Effector memory CD4-positive, alpha-beta T cell (primary cell): Measurements from ENCODE around the gene IL5.

ENCODE experiments used
- DNase-seq, 3 donors: peaks; one replicate each; pipeline ENCODE4 v3.0.0-alpha.2; 2020
- H3K27ac ChIP-seq: 2 replicates; pipeline ENCODE4 v1.7.0; 2013; ENCODE audit warnings: mild to moderate bottlenecking, low read length, moderate library complexity; ENCODE audit not compliant: insufficient read depth, poor library complexity, severe bottlenecking
- H3K27me3 ChIP-seq: replicated peaks from 2 replicates; pipeline ENCODE4 v1.7.0; 2013; ENCODE audit warnings: mild to moderate bottlenecking, low read length; ENCODE audit not compliant: insufficient read depth, control insufficient read depth, poor library complexity, severe bottlenecking
- H3K36me3 ChIP-seq: 2 replicates; pipeline ENCODE4 v1.7.0; 2013; ENCODE audit warnings: mild to moderate bottlenecking, low read length, moderate library complexity; ENCODE audit not compliant: control insufficient read depth, insufficient read depth
- H3K4me1 ChIP-seq: 2 replicates; pipeline ENCODE4 v1.7.0; 2013; ENCODE audit warnings: low read length, mild to moderate bottlenecking; ENCODE audit not compliant: control insufficient read depth, insufficient read depth, poor library complexity, severe bottlenecking
- H3K4me3 ChIP-seq: 2 replicates; pipeline ENCODE4 v1.7.0; 2013; ENCODE audit warnings: low read length, low read depth, mild to moderate bottlenecking; ENCODE audit not compliant: insufficient read depth, poor library complexity, severe bottlenecking
- H3K9me3 ChIP-seq: 2 replicates; pipeline ENCODE4 v1.7.0; 2013; ENCODE audit warnings: mild to moderate bottlenecking, low read length, moderate library complexity; ENCODE audit not compliant: control insufficient read depth

The IL5 gene

GRCh38 chr5:132500244-132500930 is 42.9 kb downstream of the IL5 start:
- Histone ChIP-seq H3K27me3 (no peaks in the 10 kb centered on the region), H3K36me3 (no peaks in the 10 kb centered on the region), H3K4me3 (no peak overlapping the region), H3K27ac (peak overlapping the region; percentile 37), H3K4me1 (peaks cover 30% of the 10 kb centered on the region), H3K9me3 (no peaks in the 10 kb centered on the region)
- DNase-seq, result no peak

- Histone ChIP-seq H3K9me3 (no peaks in the 10 kb centered on the region), H3K4me1 (peaks cover 37% of the 10 kb centered on the region), H3K27ac (peak overlapping the region; percentile 31), H3K36me3 (no peaks in the 10 kb centered on the region), H3K4me3 (no peak overlapping the region), H3K27me3 (no peaks in the 10 kb centered on the region)
- no peak for DNase-seq
These were observed 43.7 kb downstream of the IL5 start for GRCh38 chr5:132499440-132500243.

- no peaks in the 10 kb centered on the region for H3K36me3 ChIP-seq
- H3K4me3 ChIP-seq, result no peak overlapping the region
- no peaks in the 10 kb centered on the region for H3K9me3 ChIP-seq
- peak overlapping the region; percentile 31 for H3K27ac ChIP-seq
- H3K27me3 ChIP-seq, result no peaks in the 10 kb centered on the region
- peaks cover 46% of the 10 kb centered on the region for H3K4me1 ChIP-seq
- DNase-seq, result no peak
These were observed 44.5 kb downstream of the IL5 start for GRCh38 chr5:132498686-132499271.

- peaks cover 52% of the 10 kb centered on the region for H3K4me1 ChIP-seq
These were observed 45.2 kb downstream of the IL5 start for GRCh38 chr5:132498152-132498551.

GRCh38 chr5:132497488-132497997 is 45.8 kb downstream of the IL5 start:
- no peaks in the 10 kb centered on the region for H3K36me3 ChIP-seq
- peak overlapping the region; percentile 71 for H3K4me3 ChIP-seq
- H3K27ac ChIP-seq, result peak overlapping the region; percentile 100
- H3K27me3 ChIP-seq, result no peaks in the 10 kb centered on the region
- no peak for DNase-seq
- no peaks in the 10 kb centered on the region for H3K9me3 ChIP-seq
- H3K4me1 ChIP-seq, result peaks cover 56% of the 10 kb centered on the region

More at GRCh38 chr5:132498152-132498551, 45.2 kb downstream of the IL5 start:
- no peak for DNase-seq
- no peak overlapping the region for H3K4me3 ChIP-seq
- H3K36me3 ChIP-seq, result no peaks in the 10 kb centered on the region
- H3K27me3 ChIP-seq, result no peaks in the 10 kb centered on the region
- H3K9me3 ChIP-seq, result no peaks in the 10 kb centered on the region
- H3K27ac ChIP-seq, result peak overlapping the region; percentile 100

- peak in 2 of 3 donors; percentile 52 to 65 for DNase-seq
- H3K9me3 ChIP-seq, result no peaks in the 10 kb centered on the region
- no peaks in the 10 kb centered on the region for H3K27me3 ChIP-seq
- H3K4me3 ChIP-seq, result peak overlapping the region; percentile 71
- H3K4me1 ChIP-seq, result peaks cover 62% of the 10 kb centered on the region
- peak overlapping the region; percentile 100 for H3K27ac ChIP-seq
- no peaks in the 10 kb centered on the region for H3K36me3 ChIP-seq
These were observed 46.5 kb downstream of the IL5 start for GRCh38 chr5:132496631-132497487.

GRCh38 chr5:132496191-132496630 is 47.1 kb downstream of the IL5 start:
- Histone ChIP-seq H3K27me3 (no peaks in the 10 kb centered on the region), H3K27ac (peak overlapping the region; percentile 100), H3K4me3 (peak overlapping the region; percentile 71), H3K36me3 (no peaks in the 10 kb centered on the region), H3K4me1 (peaks cover 68% of the 10 kb centered on the region), H3K9me3 (no peaks in the 10 kb centered on the region)
- DNase-seq, result peak; percentile 80 to 87 (median 81)

- no peaks in the 10 kb centered on the region for H3K36me3 ChIP-seq
- DNase-seq, result peak; percentile 42 to 50 (median 49)
- no peaks in the 10 kb centered on the region for H3K27me3 ChIP-seq
- H3K4me3 ChIP-seq, result peak overlapping the region; percentile 71
- no peaks in the 10 kb centered on the region for H3K9me3 ChIP-seq
- peak overlapping the region; percentile 100 for H3K27ac ChIP-seq
- H3K4me1 ChIP-seq, result peaks cover 67% of the 10 kb centered on the region
These were observed 47.6 kb downstream of the IL5 start for GRCh38 chr5:132495667-132496190.

GRCh38 chr5:132493821-132494220 is 49.5 kb downstream of the IL5 start:
- Histone ChIP-seq H3K9me3 (no peaks in the 10 kb centered on the region), H3K27ac (peak overlapping the region; percentile 100), H3K27me3 (no peaks in the 10 kb centered on the region), H3K4me1 (peaks cover 60% of the 10 kb centered on the region), H3K4me3 (no peak overlapping the region), H3K36me3 (peaks cover 12% of the 10 kb centered on the region)
- no peak for DNase-seq
